WTC11 (cell line): ENCODE data around the gene CCDC85A. TPM values are rescaled to one million over a fixed set of nuclear protein-coding genes. Genes with fewer than 3 reads are reported as not detected.

ENCODE experiments used
- ATAC-seq: fragments of 200-7000 bp; cut with Tn5 transposase; 2 replicates; pipeline ENCODE4 v1.10.0; 2021; ENCODE audit warnings: mild to moderate bottlenecking, moderate library complexity
- CTCF ChIA-PET: fragments of 300-600 bp; sonication (Branson Sonifier 250); formaldehyde crosslinking; loops from one replicate; lab custom pipeline; 2021; ENCODE audit warnings: antibody characterized with exemption; lab: Charles Lee
- POLR2A ChIA-PET: fragments of 350-600 bp; sonication (Branson Sonifier 250); formaldehyde crosslinking; loops from one replicate; lab custom pipeline; 2021; ENCODE audit warnings: antibody characterized with exemption; lab: Charles Lee
- DNase-seq: peaks from one replicate; pipeline ENCODE4 v3.0.0; 2021; ENCODE audit warnings: low spot score
- H3K27ac Mint-ChIP-seq: 2 replicates; pipeline ENCODE4 v1.8.0; 2021; ENCODE audit warnings: mixed read lengths
- H3K27me3 Mint-ChIP-seq: 2 replicates; pipeline ENCODE4 v1.8.0; 2021; ENCODE audit warnings: low read depth, mild to moderate bottlenecking, moderate library complexity, mixed read lengths
- H3K36me3 Mint-ChIP-seq: 2 replicates; pipeline ENCODE4 v1.8.0; 2021; ENCODE audit warnings: mixed read lengths
- H3K4me1 Mint-ChIP-seq: 2 replicates; pipeline ENCODE4 v1.8.0; 2022; ENCODE audit warnings: mixed read lengths
- H3K4me3 Mint-ChIP-seq: 2 replicates; pipeline ENCODE4 v1.8.0; 2021; ENCODE audit warnings: mild to moderate bottlenecking, moderate library complexity, mixed read lengths
- H3K9me3 Mint-ChIP-seq: 2 replicates; pipeline ENCODE4 v1.8.0; 2021; ENCODE audit warnings: mixed read lengths
- AFF4 ChIP-seq: sonication (generic); formaldehyde crosslinking; IDR thresholded peaks from 2 replicates; pipeline ENCODE4 v1.8.1; 2023; ENCODE audit warnings: mild to moderate bottlenecking, missing genetic modification reagents, borderline replicate concordance
- CBFB ChIP-seq: sonication (generic); formaldehyde crosslinking; IDR thresholded peaks from 2 replicates; pipeline ENCODE4 v1.8.1; 2022; ENCODE audit warnings: mild to moderate bottlenecking, low read depth, missing genetic modification reagents
- CREB1 ChIP-seq: sonication (generic); formaldehyde crosslinking; IDR thresholded peaks from 2 replicates; pipeline ENCODE4 v1.8.0; 2023; ENCODE audit warnings: mild to moderate bottlenecking, missing genetic modification reagents
- EMX1 ChIP-seq: fragments of 250-450 bp; sonication (Bioruptor Pico); IDR thresholded peaks from 2 replicates; pipeline ENCODE4 v1.8.0; 2021; ENCODE audit warnings: mild to moderate bottlenecking
- ESRRA ChIP-seq: sonication (generic); formaldehyde crosslinking; IDR thresholded peaks from 2 replicates; pipeline ENCODE4 v1.8.1; 2022; ENCODE audit warnings: mild to moderate bottlenecking, missing genetic modification reagents, borderline replicate concordance
- FOXK1 ChIP-seq: sonication (generic); formaldehyde crosslinking; IDR thresholded peaks from 2 replicates; pipeline ENCODE4 v1.8.0; 2022; ENCODE audit warnings: mild to moderate bottlenecking, moderate library complexity, missing genetic modification reagents
- GABPB1 ChIP-seq: sonication (generic); formaldehyde crosslinking; IDR thresholded peaks from 2 replicates; pipeline ENCODE4 v1.8.1; 2023; ENCODE audit warnings: mild to moderate bottlenecking, missing genetic modification reagents
- HMGA2 ChIP-seq: fragments of 250-450 bp; sonication (Bioruptor Pico); IDR thresholded peaks from 2 replicates; pipeline ENCODE4 v1.4.0; 2021; ENCODE audit warnings: mild to moderate bottlenecking, moderate library complexity
- IRF1 ChIP-seq: sonication (generic); formaldehyde crosslinking; IDR thresholded peaks from 2 replicates; pipeline ENCODE4 v1.8.0; 2023; ENCODE audit warnings: missing genetic modification reagents
- NR1H2 ChIP-seq: sonication (generic); formaldehyde crosslinking; IDR thresholded peaks from 2 replicates; pipeline ENCODE4 v1.9.0; 2021; ENCODE audit warnings: mild to moderate bottlenecking, moderate library complexity, missing genetic modification reagents
- NR3C1 ChIP-seq: sonication (generic); formaldehyde crosslinking; conservative IDR thresholded peaks from 2 replicates; pipeline ENCODE4 v1.8.1; 2023; ENCODE audit warnings: low read depth, mild to moderate bottlenecking, missing genetic modification reagents
- TEAD1 ChIP-seq: sonication (generic); formaldehyde crosslinking; IDR thresholded peaks from 2 replicates; pipeline ENCODE4 v1.8.0; 2022; ENCODE audit warnings: mild to moderate bottlenecking, missing genetic modification reagents
- ZBTB21 ChIP-seq: sonication (generic); formaldehyde crosslinking; IDR thresholded peaks from 2 replicates; pipeline ENCODE4 v1.8.1; 2023; ENCODE audit warnings: mild to moderate bottlenecking, missing genetic modification reagents, borderline replicate concordance
- ZNF138 ChIP-seq: sonication (generic); formaldehyde crosslinking; conservative IDR thresholded peaks from 2 replicates; pipeline ENCODE4 v1.8.1; 2022; ENCODE audit warnings: mild to moderate bottlenecking, moderate library complexity, missing genetic modification reagents
- ZNF423 ChIP-seq: fragments of 250-450 bp; sonication (Bioruptor Pico); IDR thresholded peaks from 2 replicates; pipeline ENCODE4 v2.1.2; 2022; ENCODE audit warnings: mild to moderate bottlenecking, moderate library complexity
- ZNF425 ChIP-seq: fragments of 250-450 bp; sonication (Bioruptor Pico); conservative IDR thresholded peaks from 2 replicates; pipeline ENCODE4 v1.9.0; 2021; ENCODE audit warnings: mild to moderate bottlenecking
- total RNA-seq: library from RNA; stranded (reverse); gene quantifications from 3 replicates; pipeline ENCODE4 v1.2.3, GENCODE V29; 2021
- TF ChIP-seq, protein P1 (sequence below): sonication (generic); formaldehyde crosslinking; IDR thresholded peaks from 2 replicates; pipeline ENCODE4 v1.8.1; 2023; ENCODE audit warnings: mild to moderate bottlenecking, missing genetic modification reagents, moderate library complexity
- TF ChIP-seq, protein P2 (sequence below): fragments of 250-450 bp; sonication (Bioruptor Pico); IDR thresholded peaks from 2 replicates; pipeline ENCODE4 v1.9.0; 2021; ENCODE audit warnings: mild to moderate bottlenecking
- TF ChIP-seq, protein P3 (sequence below): sonication (generic); formaldehyde crosslinking; conservative IDR thresholded peaks from 2 replicates; pipeline ENCODE4 v1.8.1; 2023; ENCODE audit warnings: mild to moderate bottlenecking, low read depth, missing genetic modification reagents, moderate library complexity

CCDC85A gene
- total RNA-seq, 1 experiment from 2014 or later: 0.22 TPM

- Mint-ChIP-seq H3K4me1 (no peaks in the 10 kb centered on the region), H3K9me3 (no peaks in the 10 kb centered on the region), H3K27ac (no peak overlapping the region), H3K36me3 (no peaks in the 10 kb centered on the region), H3K27me3 (no peaks in the 10 kb centered on the region), H3K4me3 (no peak overlapping the region)
- POLR2A ChIA-PET: no interaction called here
- CTCF ChIA-PET: no interaction called here
- no peak for TF ChIP-seq CBFB (CRISPR knock-in tag)
- no peak for DNase-seq
- ATAC-seq: no peak
Observed at GRCh38 chr2:56260415-56260814, 76.6 kb downstream of the CCDC85A start.

DNA sequence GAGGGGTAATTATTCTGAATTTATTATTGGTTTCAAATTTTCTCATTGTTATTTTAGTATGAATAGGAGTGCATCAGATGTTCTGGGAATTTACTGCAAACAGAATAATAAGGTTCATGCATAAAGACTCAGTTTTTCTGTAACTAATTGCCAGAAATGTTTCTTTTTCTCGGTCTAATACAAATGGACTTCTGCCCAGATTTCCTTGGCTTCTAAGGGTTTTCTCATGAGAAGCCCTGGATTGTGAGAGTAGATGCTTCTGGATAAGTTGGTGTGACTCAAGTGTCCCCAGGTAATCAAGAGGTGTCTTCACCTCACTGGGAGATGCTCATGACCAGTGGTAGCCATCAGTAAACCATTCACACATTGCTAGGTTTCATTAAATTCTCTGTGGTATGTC lies 78.5 kb downstream of the CCDC85A start:
- H3K4me3 Mint-ChIP-seq: no peak overlapping the region
- TF ChIP-seq AFF4 (CRISPR knock-in tag) (no peak), NR1H2 (no peak), GABPB1 (no peak), HMGA2 (no peak), CREB1 (CRISPR knock-in tag) (no peak), NR3C1 (CRISPR knock-in tag) (no peak), ESRRA (CRISPR knock-in tag) (no peak), ZBTB21 (CRISPR knock-in tag) (no peak), ZNF138 (CRISPR knock-in tag) (no peak), EMX1 (CRISPR knock-in tag) (no peak), IRF1 (CRISPR knock-in tag) (no peak), TEAD1 (CRISPR knock-in tag) (no peak), ZNF423 (CRISPR knock-in tag) (no peak), ZNF425 (CRISPR knock-in tag) (no peak), FOXK1 (CRISPR knock-in tag) (no peak)
- TF ChIP-seq, protein P1, sequence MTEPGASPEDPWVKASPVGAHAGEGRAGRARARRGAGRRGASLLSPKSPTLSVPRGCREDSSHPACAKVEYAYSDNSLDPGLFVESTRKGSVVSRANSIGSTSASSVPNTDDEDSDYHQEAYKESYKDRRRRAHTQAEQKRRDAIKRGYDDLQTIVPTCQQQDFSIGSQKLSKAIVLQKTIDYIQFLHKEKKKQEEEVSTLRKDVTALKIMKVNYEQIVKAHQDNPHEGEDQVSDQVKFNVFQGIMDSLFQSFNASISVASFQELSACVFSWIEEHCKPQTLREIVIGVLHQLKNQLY (CRISPR knock-in tag): no peak
- TF ChIP-seq, protein P2, sequence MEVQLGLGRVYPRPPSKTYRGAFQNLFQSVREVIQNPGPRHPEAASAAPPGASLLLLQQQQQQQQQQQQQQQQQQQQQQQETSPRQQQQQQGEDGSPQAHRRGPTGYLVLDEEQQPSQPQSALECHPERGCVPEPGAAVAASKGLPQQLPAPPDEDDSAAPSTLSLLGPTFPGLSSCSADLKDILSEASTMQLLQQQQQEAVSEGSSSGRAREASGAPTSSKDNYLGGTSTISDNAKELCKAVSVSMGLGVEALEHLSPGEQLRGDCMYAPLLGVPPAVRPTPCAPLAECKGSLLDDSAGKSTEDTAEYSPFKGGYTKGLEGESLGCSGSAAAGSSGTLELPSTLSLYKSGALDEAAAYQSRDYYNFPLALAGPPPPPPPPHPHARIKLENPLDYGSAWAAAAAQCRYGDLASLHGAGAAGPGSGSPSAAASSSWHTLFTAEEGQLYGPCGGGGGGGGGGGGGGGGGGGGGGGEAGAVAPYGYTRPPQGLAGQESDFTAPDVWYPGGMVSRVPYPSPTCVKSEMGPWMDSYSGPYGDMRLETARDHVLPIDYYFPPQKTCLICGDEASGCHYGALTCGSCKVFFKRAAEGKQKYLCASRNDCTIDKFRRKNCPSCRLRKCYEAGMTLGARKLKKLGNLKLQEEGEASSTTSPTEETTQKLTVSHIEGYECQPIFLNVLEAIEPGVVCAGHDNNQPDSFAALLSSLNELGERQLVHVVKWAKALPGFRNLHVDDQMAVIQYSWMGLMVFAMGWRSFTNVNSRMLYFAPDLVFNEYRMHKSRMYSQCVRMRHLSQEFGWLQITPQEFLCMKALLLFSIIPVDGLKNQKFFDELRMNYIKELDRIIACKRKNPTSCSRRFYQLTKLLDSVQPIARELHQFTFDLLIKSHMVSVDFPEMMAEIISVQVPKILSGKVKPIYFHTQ (CRISPR knock-in tag): no peak
- TF ChIP-seq, protein P3, sequence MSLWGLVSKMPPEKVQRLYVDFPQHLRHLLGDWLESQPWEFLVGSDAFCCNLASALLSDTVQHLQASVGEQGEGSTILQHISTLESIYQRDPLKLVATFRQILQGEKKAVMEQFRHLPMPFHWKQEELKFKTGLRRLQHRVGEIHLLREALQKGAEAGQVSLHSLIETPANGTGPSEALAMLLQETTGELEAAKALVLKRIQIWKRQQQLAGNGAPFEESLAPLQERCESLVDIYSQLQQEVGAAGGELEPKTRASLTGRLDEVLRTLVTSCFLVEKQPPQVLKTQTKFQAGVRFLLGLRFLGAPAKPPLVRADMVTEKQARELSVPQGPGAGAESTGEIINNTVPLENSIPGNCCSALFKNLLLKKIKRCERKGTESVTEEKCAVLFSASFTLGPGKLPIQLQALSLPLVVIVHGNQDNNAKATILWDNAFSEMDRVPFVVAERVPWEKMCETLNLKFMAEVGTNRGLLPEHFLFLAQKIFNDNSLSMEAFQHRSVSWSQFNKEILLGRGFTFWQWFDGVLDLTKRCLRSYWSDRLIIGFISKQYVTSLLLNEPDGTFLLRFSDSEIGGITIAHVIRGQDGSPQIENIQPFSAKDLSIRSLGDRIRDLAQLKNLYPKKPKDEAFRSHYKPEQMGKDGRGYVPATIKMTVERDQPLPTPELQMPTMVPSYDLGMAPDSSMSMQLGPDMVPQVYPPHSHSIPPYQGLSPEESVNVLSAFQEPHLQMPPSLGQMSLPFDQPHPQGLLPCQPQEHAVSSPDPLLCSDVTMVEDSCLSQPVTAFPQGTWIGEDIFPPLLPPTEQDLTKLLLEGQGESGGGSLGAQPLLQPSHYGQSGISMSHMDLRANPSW: no peak
- TF ChIP-seq, all 79 proteins: peak for 0
- Mint-ChIP-seq H3K4me1 (no peaks in the 10 kb centered on the region), H3K9me3 (no peaks in the 10 kb centered on the region), H3K36me3 (no peaks in the 10 kb centered on the region), H3K27ac (no peak overlapping the region), H3K27me3 (no peaks in the 10 kb centered on the region)
- POLR2A ChIA-PET: no interaction called here
- CTCF ChIA-PET: no interaction called here
- no peak for DNase-seq
- ATAC-seq: no peak
